Measurements from ENCODE around the gene RTRAF.

The RTRAF gene

DNA sequence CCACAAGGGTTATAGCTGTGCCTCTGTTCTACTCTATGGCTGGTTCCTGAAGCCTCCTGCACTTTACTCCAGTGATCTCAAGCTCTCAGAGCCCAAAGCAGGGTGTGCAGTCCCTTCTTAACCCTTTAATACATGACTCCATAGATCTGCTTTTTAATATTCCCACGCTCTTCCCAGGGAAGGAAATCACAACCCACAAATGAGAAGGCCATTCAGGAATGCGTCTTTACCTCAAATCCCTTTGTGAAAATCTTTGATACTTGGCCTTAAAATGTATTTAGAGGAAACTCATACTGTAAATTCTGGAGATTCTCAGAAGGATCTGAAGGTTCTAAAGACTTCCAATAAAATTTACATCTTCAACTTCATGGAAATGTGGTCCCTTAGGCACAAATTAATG lies 62.5 kb downstream of the RTRAF start:
- no peak for DNase-seq

DNA sequence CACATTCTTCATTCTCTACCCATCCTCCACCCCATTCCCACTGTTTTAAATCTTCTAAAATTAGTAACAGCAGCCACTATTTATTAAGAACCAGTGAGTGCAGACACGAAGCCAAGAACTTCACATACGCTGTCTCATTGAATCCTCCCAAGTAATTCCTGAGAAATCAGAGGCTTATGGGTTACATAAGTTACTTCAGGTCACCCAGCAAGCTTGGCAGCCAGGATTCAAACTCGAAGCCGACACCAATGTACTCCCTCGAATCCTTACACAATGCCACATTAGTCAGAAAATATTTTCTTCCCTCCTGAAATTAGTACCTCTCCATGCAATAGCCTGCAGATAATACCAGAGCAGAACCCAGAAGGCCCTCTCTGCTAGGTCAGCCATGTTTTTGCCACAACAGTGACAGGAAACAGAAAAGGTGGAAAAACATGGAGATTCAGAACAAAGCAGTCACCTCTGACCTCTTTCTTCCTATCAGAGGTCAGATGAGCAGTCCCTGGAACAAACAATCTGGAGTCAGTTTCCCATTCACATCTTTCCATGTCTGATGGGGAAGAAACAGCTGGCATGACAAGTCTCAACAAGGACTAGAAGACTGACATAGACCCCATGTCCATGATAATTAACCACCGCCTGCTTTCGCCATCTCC lies 63.1 kb downstream of the RTRAF start:
- DNase-seq, result no peak

DNA sequence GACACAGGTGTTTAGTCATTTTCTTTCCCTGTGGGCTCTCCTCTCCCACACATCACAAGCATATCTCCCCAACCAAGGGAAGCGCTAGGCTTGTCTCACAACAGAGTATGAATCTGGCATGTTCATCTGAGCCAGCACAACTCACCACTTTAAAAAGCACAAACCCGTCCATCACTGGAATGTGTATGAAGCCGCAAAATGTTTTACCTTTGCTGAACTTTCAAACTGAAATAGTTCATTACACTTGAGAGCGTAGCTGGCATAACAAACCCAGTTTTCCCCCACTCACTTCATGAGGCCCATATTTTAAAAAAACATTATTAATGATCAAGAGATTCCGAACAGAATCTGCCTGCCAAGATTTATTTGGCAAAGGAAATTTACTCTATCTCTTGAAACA lies 63.7 kb downstream of the RTRAF start:
- no peak for DNase-seq

DNA sequence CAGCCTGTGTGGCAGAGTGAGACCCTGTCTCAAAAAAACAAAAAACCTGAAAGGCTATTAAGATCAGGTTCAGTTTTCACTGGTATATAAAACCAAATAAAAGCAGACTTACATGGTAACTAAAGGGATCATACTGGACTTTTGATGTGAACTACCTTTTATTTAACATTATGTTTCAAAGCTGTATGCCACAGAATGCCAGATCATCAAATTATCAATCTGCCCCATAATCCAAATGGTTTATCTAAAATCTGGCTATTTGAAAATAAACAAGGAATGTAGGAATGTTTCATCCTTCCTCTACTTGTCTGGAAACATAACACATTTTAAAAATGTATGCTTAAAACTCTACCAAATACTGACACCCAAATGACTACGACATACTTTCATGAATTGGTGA lies 65.3 kb downstream of the RTRAF start:
- DNase-seq, result no peak

DNA sequence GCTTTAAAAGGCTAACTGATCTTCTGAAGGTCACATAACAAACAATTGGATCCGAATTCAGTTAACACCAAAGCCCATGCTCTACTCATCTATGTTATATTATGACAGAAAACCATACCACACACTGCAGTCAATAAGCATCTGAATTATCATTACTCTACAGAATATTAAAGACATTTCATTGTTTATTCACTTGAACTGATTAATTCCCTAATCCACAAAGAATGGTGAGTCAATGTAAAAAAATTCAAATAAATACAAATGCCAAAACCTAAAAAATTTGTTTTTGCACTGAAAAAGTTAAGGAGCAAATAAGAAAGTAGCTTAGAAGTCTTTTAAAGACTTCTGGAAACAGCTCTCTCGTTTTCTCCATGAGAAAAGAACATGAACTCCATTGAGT lies 65.8 kb downstream of the RTRAF start:
- DNase-seq, result no peak

DNA sequence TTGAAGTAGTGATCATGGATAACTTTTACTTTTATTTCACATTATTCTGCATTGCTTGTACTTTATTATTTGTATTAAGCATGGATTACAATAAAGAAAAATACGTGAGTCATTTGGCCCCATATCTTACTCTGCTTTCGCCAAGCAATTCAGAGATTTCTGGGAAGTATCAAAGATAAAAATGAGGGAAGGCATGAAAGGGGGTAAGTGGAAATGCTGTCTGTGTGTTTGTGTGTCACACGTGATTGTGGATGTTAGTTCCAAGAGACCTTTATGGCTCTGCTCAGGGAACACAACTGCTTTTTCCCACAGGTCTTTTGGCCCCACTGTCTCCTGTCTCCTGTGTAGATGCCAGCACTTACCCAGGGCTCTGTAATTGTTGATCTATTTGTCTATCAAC lies 69.0 kb downstream of the RTRAF start:
- no peak for DNase-seq

DNA sequence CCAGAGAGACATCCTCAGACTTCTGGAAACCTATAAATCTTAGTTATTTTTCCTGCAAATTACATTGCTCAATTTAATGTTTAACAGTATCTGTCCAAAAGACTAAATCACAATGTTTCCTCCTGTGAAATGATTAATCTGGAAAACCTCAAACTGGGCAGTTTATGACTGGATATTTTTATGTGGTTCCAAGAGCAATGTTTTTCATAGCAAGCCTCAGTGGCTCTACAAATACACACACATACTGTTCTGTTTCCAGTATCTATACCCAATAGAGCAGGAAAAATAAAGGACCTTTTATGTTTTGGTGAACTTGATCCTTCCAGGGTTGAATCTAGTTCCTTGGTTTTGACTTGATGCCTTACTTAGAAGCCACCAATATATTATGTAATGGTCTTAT lies 70.3 kb downstream of the RTRAF start:
- no peak for DNase-seq

DNA sequence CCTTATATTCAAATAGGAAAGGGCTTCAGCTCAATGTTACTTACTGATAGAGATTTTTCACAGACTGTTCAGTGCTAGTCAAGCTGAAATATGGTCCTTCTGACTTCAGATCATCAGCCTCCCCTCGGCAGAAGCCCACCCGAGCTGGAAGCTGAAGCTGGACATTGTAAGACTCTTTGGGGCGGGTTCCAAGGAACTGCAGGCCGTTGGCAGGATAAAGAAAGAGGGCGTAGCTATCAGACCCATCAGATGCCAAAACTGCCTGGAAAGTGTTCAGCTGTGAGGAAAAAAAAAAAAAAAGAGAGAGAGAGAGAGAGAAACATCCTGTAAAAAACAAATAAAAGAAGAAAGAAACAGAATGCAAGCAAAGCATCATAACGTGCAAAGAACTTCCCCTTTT lies 70.7 kb downstream of the RTRAF start:
- DNase-seq, result no peak
